Gastrocnemius medialis (tissue), 4 donors: ENCODE data around the gene MAPK4.

Source experiments
- CTCF ChIP-seq, 5 experiments: fragments of 450-650 bp in 3 of 5; fragments of 200-600 bp in 2 of 5; sonication (generic) in 2 of 5; IDR thresholded peaks in 4 of 5; conservative IDR thresholded peaks in 1 of 5; 1 replicate in 4 of 5; 2 replicates in 1 of 5; pipeline ENCODE4 v1.5.1; 2016 to 2019; ENCODE audit warnings: antibody characterized with exemption in 5 of 5, mild to moderate bottlenecking in 3 of 5, moderate library complexity in 3 of 5
- POLR2A ChIP-seq, 2 donors: fragments of 450-650 bp; IDR thresholded peaks; one replicate each; pipeline ENCODE4 v1.6.1; 2017; ENCODE audit warnings: antibody characterized with exemption in 2 of 2, mild to moderate bottlenecking in 2 of 2, moderate library complexity in 2 of 2

DNA sequence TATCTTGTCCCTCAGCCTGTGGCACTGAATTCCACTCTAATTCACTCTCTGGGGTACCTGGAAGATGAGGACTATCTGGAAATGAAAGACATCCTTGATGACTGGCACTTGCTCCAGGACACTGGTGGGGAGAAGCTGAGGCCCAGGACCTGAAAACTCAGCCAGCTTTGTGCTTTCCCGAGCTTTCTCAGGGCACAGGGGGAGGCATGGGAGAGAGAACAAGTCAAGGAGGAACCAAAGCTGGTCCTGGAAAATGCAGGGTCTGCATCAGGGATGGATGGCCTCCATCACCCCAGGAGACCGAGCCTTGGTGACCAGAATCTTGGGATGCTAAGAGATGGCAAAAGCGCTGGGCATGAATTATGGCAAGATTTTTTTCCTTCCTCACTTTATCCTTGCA lies 65.1 kb downstream of the MAPK4 start:
- TF ChIP-seq CTCF (IDR thresholded peaks at IDR 0.05 in 4 of 5, conservative IDR thresholded peaks at IDR 0.05 in 1 of 5) (no peak), POLR2A (IDR thresholded peaks at IDR 0.05) (no peak)
